GM10266 (cell line): ENCODE measurements around the gene MTMR2.

Source experiments
- DNase-seq: peaks from one replicate; pipeline ENCODE4 v3.0.0; 2012; ENCODE audit errors: extremely low spot score
- TF ChIP-seq, protein P1 (sequence below): IDR thresholded peaks from 2 replicates; pipeline ENCODE4 v1.5.1; 2012; ENCODE audit warnings: mild to moderate bottlenecking, low read depth; ENCODE audit not compliant: control insufficient read depth, insufficient read depth; ENCODE audit errors: missing control alignments

The MTMR2 gene

DNA sequence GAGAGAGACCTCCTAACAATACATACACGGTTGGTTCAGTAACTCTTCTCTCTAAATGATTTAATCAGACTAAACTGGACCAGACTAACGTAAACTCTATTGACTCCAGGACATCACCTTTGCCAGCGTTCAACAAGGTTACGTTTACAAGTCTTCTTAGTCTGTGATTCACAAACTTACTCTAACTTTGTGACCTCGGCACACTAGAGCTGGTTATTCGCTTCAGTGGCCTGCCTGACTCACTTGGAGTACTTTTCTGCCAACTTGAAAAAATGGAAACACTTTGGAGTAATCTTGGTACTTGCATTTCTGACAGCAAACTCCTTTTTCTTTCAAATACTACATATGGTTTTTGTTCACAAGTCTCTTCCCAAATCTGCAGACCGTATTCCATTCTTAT lies 26.2 kb downstream of the MTMR2 start:
- DNase-seq: no peak
- TF ChIP-seq, protein P1, sequence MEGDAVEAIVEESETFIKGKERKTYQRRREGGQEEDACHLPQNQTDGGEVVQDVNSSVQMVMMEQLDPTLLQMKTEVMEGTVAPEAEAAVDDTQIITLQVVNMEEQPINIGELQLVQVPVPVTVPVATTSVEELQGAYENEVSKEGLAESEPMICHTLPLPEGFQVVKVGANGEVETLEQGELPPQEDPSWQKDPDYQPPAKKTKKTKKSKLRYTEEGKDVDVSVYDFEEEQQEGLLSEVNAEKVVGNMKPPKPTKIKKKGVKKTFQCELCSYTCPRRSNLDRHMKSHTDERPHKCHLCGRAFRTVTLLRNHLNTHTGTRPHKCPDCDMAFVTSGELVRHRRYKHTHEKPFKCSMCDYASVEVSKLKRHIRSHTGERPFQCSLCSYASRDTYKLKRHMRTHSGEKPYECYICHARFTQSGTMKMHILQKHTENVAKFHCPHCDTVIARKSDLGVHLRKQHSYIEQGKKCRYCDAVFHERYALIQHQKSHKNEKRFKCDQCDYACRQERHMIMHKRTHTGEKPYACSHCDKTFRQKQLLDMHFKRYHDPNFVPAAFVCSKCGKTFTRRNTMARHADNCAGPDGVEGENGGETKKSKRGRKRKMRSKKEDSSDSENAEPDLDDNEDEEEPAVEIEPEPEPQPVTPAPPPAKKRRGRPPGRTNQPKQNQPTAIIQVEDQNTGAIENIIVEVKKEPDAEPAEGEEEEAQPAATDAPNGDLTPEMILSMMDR: no peak

DNA sequence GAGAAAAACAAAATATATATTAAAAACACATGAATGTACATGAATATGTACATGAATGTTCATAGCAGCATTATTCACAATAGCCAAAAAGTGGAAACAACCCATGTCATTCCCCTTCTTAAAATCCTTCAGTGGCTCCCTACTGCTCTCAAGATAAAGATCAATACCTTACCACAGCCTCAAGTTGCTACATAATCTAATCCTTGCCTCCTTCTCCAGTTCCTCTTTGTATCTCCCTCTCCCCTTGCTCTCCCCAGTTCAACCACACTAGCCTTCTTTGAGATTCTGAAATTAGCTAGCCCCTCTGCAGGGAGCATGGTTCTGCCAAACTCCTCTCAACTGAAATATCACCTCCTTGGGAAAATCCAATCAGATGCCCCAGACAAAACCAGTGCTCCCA lies 28.1 kb downstream of the MTMR2 start:
- no peak for DNase-seq
- TF ChIP-seq, protein P1: no peak

DNA sequence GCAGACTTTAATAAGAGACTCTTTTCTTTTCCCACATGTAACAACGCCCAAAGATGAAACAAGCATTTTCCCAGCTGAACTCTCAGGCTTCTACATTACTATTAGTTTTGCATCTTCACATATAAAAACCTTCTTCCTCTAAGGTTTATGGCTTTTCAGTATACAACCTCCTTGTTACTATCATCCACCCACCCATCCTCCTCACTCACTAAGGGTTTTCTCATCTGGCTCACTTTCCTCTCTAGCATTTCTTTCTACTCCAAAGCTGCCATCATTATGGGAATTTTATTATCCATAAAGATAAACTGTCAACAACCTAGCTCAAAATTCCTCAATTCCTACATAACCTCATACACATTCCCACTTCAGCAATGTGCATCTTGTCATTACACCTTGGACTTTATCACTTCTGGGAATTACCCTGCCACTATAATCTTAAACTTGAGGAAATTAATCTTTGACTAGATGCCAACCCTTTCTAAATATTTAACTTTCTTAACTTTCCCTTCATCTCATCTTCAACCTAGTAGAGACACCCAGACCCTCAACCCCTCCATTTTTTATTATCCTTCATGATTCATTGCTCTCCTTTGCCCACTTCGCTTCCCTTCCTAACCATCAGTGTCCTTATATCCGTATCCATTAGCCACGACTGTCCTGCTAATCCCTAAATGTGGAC lies 30.9 kb downstream of the MTMR2 start:
- TF ChIP-seq, protein P1: no peak
- DNase-seq: no peak

DNA sequence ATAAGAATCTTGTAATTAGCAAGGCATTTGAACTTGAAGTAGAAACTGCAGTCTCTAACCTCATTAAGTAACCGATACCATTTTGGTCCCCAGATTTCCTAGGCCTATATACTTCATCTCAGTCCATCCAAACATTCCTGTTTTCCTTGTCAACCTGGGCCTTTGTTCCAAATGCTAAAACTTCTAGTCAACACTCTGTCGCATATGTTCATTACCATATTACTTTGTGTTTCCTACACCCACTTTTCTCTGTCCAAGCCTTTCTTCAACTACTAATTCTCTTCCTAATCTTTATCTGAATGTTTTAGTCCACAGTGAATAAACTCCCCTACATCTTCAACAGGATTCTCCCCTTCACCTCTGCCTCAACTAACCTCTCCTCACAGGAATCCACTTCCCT lies 31.4 kb downstream of the MTMR2 start:
- no peak for DNase-seq
- TF ChIP-seq, protein P1: no peak

- TF ChIP-seq, protein P1: no peak
- no peak for DNase-seq
Observed at GRCh38 chr11:95891423-95892170, 32.3 kb downstream of the MTMR2 start.

DNA sequence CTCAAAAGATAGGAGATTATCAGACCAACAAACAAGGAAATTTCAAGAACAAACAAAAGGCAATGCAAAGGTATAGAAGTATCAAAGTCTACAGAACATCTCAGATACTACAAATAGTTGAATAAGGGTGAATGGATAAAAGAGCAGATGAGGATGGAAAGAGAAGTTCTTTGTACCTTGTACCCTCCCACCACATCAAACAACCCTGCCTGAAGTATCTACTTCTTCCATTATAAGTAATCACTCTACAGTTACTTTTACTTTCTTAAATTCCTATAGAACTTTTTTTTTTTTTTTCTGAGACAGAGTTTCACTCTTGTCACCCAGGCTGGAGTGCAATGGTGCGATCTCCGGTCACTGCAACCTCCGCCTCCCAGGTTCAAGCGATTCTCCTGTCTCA lies 35.1 kb downstream of the MTMR2 start:
- TF ChIP-seq, protein P1: no peak
- no peak for DNase-seq

GRCh38 chr11:95888439-95888838 lies 35.5 kb downstream of the MTMR2 start:
- no peak for DNase-seq
- TF ChIP-seq, protein P1: no peak
